Measurements from ENCODE around the gene GLRA1.
"Not testable (repeated sequence)": the region's sequence is repeated elsewhere in the genome, so short reads cannot be mapped to it uniquely, and the experiment has no call there.

Gene GLRA1

GRCh38 chr5:151856861-151857260 lies 67.8 kb downstream of the GLRA1 start:
- in situ Hi-C loops (cut with MboI; ENCODE audit: low pct_unique_long_range_greater_than_20kb, low sequenced_read_pairs, unreplicated experiment): no loop called here
- TF ChIP-seq CTCF (IDR thresholded peaks at IDR 0.05; ENCODE audit: extremely low read depth, insufficient read depth, missing control alignments): no peak

GRCh38 chr5:151855701-151856100 lies 69.0 kb downstream of the GLRA1 start:
- in situ Hi-C loops (cut with MboI; ENCODE audit: low pct_unique_long_range_greater_than_20kb, low sequenced_read_pairs, unreplicated experiment): no loop called here
- no peak for TF ChIP-seq CTCF (IDR thresholded peaks at IDR 0.05; ENCODE audit: extremely low read depth, insufficient read depth, missing control alignments)
- DNase-seq (ENCODE audit: low spot score): no peak

More at GRCh38 chr5:151856861-151857260, 67.8 kb downstream of the GLRA1 start:
- no peak for DNase-seq (ENCODE audit: low spot score)

- in situ Hi-C loops (cut with MboI; ENCODE audit: low pct_unique_long_range_greater_than_20kb, low sequenced_read_pairs, unreplicated experiment): loop anchor here (25.0 kb wide), 1 partner anchor 664 kb away; no protein-coding TSS in a partner anchor
- no peak for TF ChIP-seq CTCF (IDR thresholded peaks at IDR 0.05; ENCODE audit: extremely low read depth, insufficient read depth, missing control alignments)
- no peak for DNase-seq (ENCODE audit: low spot score)
These were observed 76.8 kb downstream of the GLRA1 start for GRCh38 chr5:151847871-151848270.

- no peak for DNase-seq (ENCODE audit: low spot score)
- in situ Hi-C loops (cut with MboI; ENCODE audit: low pct_unique_long_range_greater_than_20kb, low sequenced_read_pairs, unreplicated experiment): loop anchor here (25.0 kb wide), 1 partner anchor 666 kb away; no protein-coding TSS in a partner anchor
- no peak for TF ChIP-seq CTCF (IDR thresholded peaks at IDR 0.05; ENCODE audit: extremely low read depth, insufficient read depth, missing control alignments)
These were observed 77.9 kb downstream of the GLRA1 start for GRCh38 chr5:151846765-151847164.

GRCh38 chr5:151832843-151833242 lies 91.8 kb downstream of the GLRA1 start:
- DNase-seq (ENCODE audit: low spot score): not testable (repeated sequence)
- in situ Hi-C loops (cut with MboI; ENCODE audit: low pct_unique_long_range_greater_than_20kb, low sequenced_read_pairs, unreplicated experiment): loop anchor here (10.0 to 25.0 kb wide), 2 partner anchors 302 to 679 kb away; no protein-coding TSS in a partner anchor

- no peak for DNase-seq (ENCODE audit: low spot score)
- in situ Hi-C loops (cut with MboI; ENCODE audit: low pct_unique_long_range_greater_than_20kb, low sequenced_read_pairs, unreplicated experiment): loop anchor here (25.0 kb wide), 1 partner anchor 683 kb away; no protein-coding TSS in a partner anchor
These were observed 95.3 kb downstream of the GLRA1 start for GRCh38 chr5:151829370-151829769.

More at GRCh38 chr5:151829370-151829769, 95.3 kb downstream of the GLRA1 start:
- no peak for TF ChIP-seq CTCF (IDR thresholded peaks at IDR 0.05; ENCODE audit: extremely low read depth, insufficient read depth, missing control alignments)

All from GM13977 (cell line).